ENCODE data around the gene P4HA2.

- TF ChIP-seq CTCF (IDR thresholded peaks at IDR 0.05) (no peak), POLR2A (IDR thresholded peaks at IDR 0.05) (no peak), EP300 (IDR thresholded peaks at IDR 0.05) (no peak)
Measured at GRCh38 chr5:132266836-132267160, 39.1 kb upstream of the P4HA2 start.
